GM12878 (cell line): Measurements from ENCODE around the gene FOXO1. TPM values are rescaled to one million over a fixed set of nuclear protein-coding genes. Genes with fewer than 3 reads are reported as not detected.

Experiments
- ATAC-seq: fragments of 200-7000 bp; cut with Tn5 transposase; 3 replicates; pipeline ENCODE4 v1.9.1; 2020; ENCODE audit warnings: mild to moderate bottlenecking, moderate library complexity
- BruUV-seq: library from RNA; stranded (reverse); fragments of 400-500 nt; replicated peaks from 2 replicates; lab custom pipeline; 2021; lab: Mats Ljungman, UMichigan
- CTCF ChIA-PET: fragments of 300-600 bp; sonication (Branson Sonifier 250); formaldehyde crosslinking; extraction: SDS; loops from one replicate; lab custom pipeline; 2021; ENCODE audit warnings: inconsistent platforms; lab: Yijun Ruan, JAX
- POLR2A ChIA-PET: fragments of 350-600 bp; formaldehyde crosslinking; extraction: SDS; loops from one replicate; lab custom pipeline; 2021; ENCODE audit warnings: inconsistent platforms; lab: Charles Lee
- RAD21 ChIA-PET: fragments of 300-600 bp; sonication (Branson Sonifier 250); formaldehyde crosslinking; loops from one replicate; lab custom pipeline; 2023; ENCODE audit warnings: antibody characterized with exemption; ENCODE audit not compliant: unreplicated experiment; lab: Charles Lee
- SMC1A ChIA-PET: fragments of 300-600 bp; sonication (Branson Sonifier 250); formaldehyde crosslinking; loops from one replicate; lab custom pipeline; 2023; ENCODE audit not compliant: unreplicated experiment, uncharacterized antibody; lab: Charles Lee
- DNase-seq: peaks from one replicate; pipeline ENCODE4 v3.0.0-alpha.2; 2011; ENCODE audit warnings: low read depth, low spot score
- FAIRE-seq: peaks from 3 replicates; lab custom pipeline; 2011; peaks lifted over from hg19 to GRCh38; lab: Jason Lieb, UNC
- H2AFZ ChIP-seq: 2 replicates; pipeline ENCODE4 v1.6.0; 2011; ENCODE audit warnings: low read depth, low read length, control low read depth; ENCODE audit not compliant: control insufficient read depth
- H3K27ac ChIP-seq: 2 replicates; pipeline ENCODE4 v1.5.1; 2011; ENCODE audit warnings: control low read depth; ENCODE audit not compliant: control insufficient read depth, insufficient read depth
- H3K27me3 ChIP-seq, 2 experiments: replicated peaks in 1 of 2; 2 replicates each; pipeline versions ENCODE4 v1.6.0 to v1.6.1; 2011; ENCODE audit warnings: low read length in 1 of 2; ENCODE audit not compliant: control insufficient read depth in 2 of 2, insufficient read depth in 2 of 2
- H3K36me3 ChIP-seq, 2 experiments: 2 replicates each; pipeline ENCODE4 v1.5.1; 2011; ENCODE audit warnings: low read length in 1 of 2; ENCODE audit not compliant: control insufficient read depth in 2 of 2, insufficient read depth in 2 of 2
- H3K4me1 ChIP-seq: 2 replicates; pipeline ENCODE4 v1.6.1; 2011; ENCODE audit warnings: mild to moderate bottlenecking, low read length, moderate library complexity, mixed read lengths; ENCODE audit not compliant: control insufficient read depth, insufficient read depth
- H3K4me2 ChIP-seq: 2 replicates; pipeline ENCODE4 v1.6.0; 2011; ENCODE audit warnings: control low read depth; ENCODE audit not compliant: control insufficient read depth, insufficient read depth
- H3K4me3 ChIP-seq: fragments of 200-600 bp; sonication (generic); 2 replicates; pipeline ENCODE4 v1.5.1; 2016
- H3K79me2 ChIP-seq: 2 replicates; pipeline ENCODE4 v1.6.0; 2011; ENCODE audit warnings: low read length; ENCODE audit not compliant: control insufficient read depth, insufficient read depth
- H3K9ac ChIP-seq: 2 replicates; pipeline ENCODE4 v1.8.0; 2011; ENCODE audit warnings: low read length, control low read depth, mixed read lengths; ENCODE audit not compliant: control insufficient read depth, insufficient read depth
- H3K9me3 ChIP-seq: replicated peaks from 3 replicates; pipeline ENCODE4 v1.5.1; 2011; ENCODE audit warnings: mild to moderate bottlenecking, low read length; ENCODE audit not compliant: control insufficient read depth, insufficient read depth
- H4K20me1 ChIP-seq: 2 replicates; pipeline ENCODE4 v1.6.0; 2011; ENCODE audit not compliant: control insufficient read depth, insufficient read depth
- ATF7 ChIP-seq: fragments of 450-650 bp; IDR thresholded peaks from 2 replicates; pipeline ENCODE4 v1.6.1; 2016; ENCODE audit warnings: low read depth, mild to moderate bottlenecking
- BMI1 ChIP-seq: fragments of 450-650 bp; IDR thresholded peaks from 2 replicates; pipeline ENCODE4 v1.6.1; 2016; ENCODE audit warnings: mild to moderate bottlenecking, moderate library complexity, borderline replicate concordance
- MEF2A ChIP-seq: IDR thresholded peaks from 2 replicates; pipeline ENCODE4 v1.6.1; 2011; ENCODE audit warnings: low read depth, mild to moderate bottlenecking, low read length, moderate library complexity; ENCODE audit not compliant: insufficient read depth
- PAX8 ChIP-seq: fragments of 450-650 bp; IDR thresholded peaks from 2 replicates; pipeline ENCODE4 v1.6.1; 2017; ENCODE audit warnings: mild to moderate bottlenecking, moderate library complexity
- POLR2AphosphoS5 ChIP-seq: IDR thresholded peaks from 2 replicates; pipeline ENCODE4 v1.6.1; 2011; ENCODE audit warnings: mild to moderate bottlenecking, low read length, inconsistent platforms
- POU2F2 ChIP-seq: IDR thresholded peaks from 3 replicates; pipeline ENCODE4 v1.6.1; 2011; ENCODE audit warnings: low read depth, mild to moderate bottlenecking, low read length, borderline replicate concordance
- RBBP5 ChIP-seq: fragments of 200-600 bp; sonication (generic); conservative IDR thresholded peaks from 2 replicates; pipeline ENCODE4 v1.6.1; 2016
- RFX5 ChIP-seq: IDR thresholded peaks from 2 replicates; pipeline ENCODE4 v1.6.1; 2011; ENCODE audit warnings: low read depth, low read length, improper control_type of control experiment
- RUNX3 ChIP-seq: IDR thresholded peaks from 2 replicates; pipeline ENCODE4 v1.6.1; 2012; ENCODE audit warnings: low read length, inconsistent platforms
- SRF ChIP-seq, 2 experiments: IDR thresholded peaks; 2 replicates each; pipeline ENCODE4 v1.6.1; 2011; ENCODE audit warnings: low read depth in 2 of 2, low read length in 2 of 2, mild to moderate bottlenecking in 1 of 2, moderate library complexity in 1 of 2
- SUPT20H ChIP-seq: IDR thresholded peaks from 2 replicates; pipeline ENCODE4 v1.6.1; 2011; ENCODE audit warnings: low read depth, mild to moderate bottlenecking, low read length, moderate library complexity, borderline replicate concordance; ENCODE audit not compliant: control insufficient read depth
- WGBS: methylation state at CpG from one replicate; pipeline ENCODE4 v1.1.6; 2016; ENCODE audit warnings: low lambda C conversion rate; ENCODE audit not compliant: insufficient replicate concordance, insufficient coverage; ENCODE audit errors: missing lambda C conversion rate; 5-methylcytosine and 5-hydroxymethylcytosine counted together
- in situ Hi-C: fragments of 300-500 bp; cut with MboI; formaldehyde crosslinking; loops from 9 replicates; pipeline ENCODE4 v1.14.3; 2018; ENCODE audit warnings: mixed read lengths
- intact Hi-C: fragments of 100-400 bp; cut with micrococcal nuclease; formaldehyde crosslinking; loops from one replicate; pipeline ENCODE4 v1.14.2; 2022; ENCODE audit not compliant: unreplicated experiment
- polyA plus RNA-seq, 11 experiments: library from polyadenylated mRNA; depleted of rRNA in 4 of 11; unstranded in 6 of 11; stranded (reverse) in 5 of 11; fragments of >200 nt; fragmentation: Nextera tagmentation in 4 of 11; fragmentation: Illumina TruSeq in 1 of 11; extraction: Ambion mirVana in 4 of 11; extraction: Trizol in 1 of 11; gene quantifications; 1 replicate in 1 of 11; 2 replicates in 10 of 11; pipeline versions ENCODE4 v1.2.1 to v1.2.3, GENCODE V29; 2011 to 2016; ENCODE audit warnings: inconsistent platforms in 2 of 11, missing spikeins in 2 of 11, low read depth in 1 of 11
- total RNA-seq, 4 experiments: library from RNA; depleted of rRNA in 3 of 4; stranded (reverse); fragments of >200 nt in 3 of 4; fragmentation: Illumina TruSeq in 1 of 4; extraction: Trizol in 1 of 4; gene quantifications; 2 replicates each; pipeline versions ENCODE4 v1.2.1 to v1.2.3, GENCODE V29; 2013 to 2021
- TF ChIP-seq, protein P1 (sequence below): fragments of 450-650 bp; IDR thresholded peaks from 2 replicates; pipeline ENCODE4 v1.6.1; 2017; ENCODE audit warnings: mild to moderate bottlenecking, low read depth, inconsistent platforms; ENCODE audit not compliant: poor library complexity, severe bottlenecking
- TF ChIP-seq, protein P2 (sequence below): fragments of 150-350 bp; IDR thresholded peaks from 2 replicates; pipeline ENCODE4 v1.6.1; 2016; ENCODE audit warnings: low read depth, low read length

The FOXO1 gene
- total and polyA plus RNA-seq, 10 of the 15 experiments (the other 5 are each of a cell fraction or from before 2014, with no cell fraction given): 0.58 to 8.3 (median 0.88) TPM

DNA sequence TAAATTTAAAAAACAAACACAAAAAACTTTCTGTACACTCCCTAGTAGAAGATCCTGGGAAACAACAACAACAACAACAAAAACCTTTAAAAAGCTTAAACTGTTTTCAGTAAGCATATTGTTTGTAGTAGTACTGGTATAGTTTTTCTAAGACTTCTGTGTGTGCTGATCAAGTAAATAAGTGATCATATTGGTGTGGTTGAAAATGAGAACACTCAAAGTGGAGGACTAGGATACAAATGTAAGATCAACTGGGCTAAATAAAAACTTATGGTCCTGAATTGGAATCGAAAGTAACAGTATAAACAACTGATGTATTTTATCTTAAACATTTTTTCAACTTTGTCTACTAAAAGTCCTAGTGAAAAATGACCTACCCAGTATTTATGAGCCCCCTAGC lies 135.5 kb downstream of the FOXO1 start:
- WGBS: 52% methylated on average over 1 of the region's 1 CpG
- Histone ChIP-seq H3K4me3 (no peak overlapping the region), H3K9me3 (no peaks in the 10 kb centered on the region; the same call in 2 of the 3 replicates), H3K9ac (no peak overlapping the region), H3K79me2 (no peaks in the 10 kb centered on the region), H2AFZ (no peak overlapping the region), H4K20me1 (no peaks in the 10 kb centered on the region), H3K27me3 (no peaks in the 10 kb centered on the region), H3K4me1 (no peaks in the 10 kb centered on the region), H3K27ac (no peak overlapping the region), H3K36me3 (no peaks in the 10 kb centered on the region), H3K4me2 (peak overlapping the region; percentile 65; the same call in 1 of the 2 replicates)
- ATAC-seq (peak; percentile 51; the same call in 2 of the 3 replicates), DNase-seq (no peak), FAIRE-seq (no peak)
- ChIA-PET POLR2A (no interaction called here), RAD21 (no interaction called here), CTCF (interaction anchor here (1.3 kb wide), 1 partner anchor 461 kb away, joined by 3 read pairs; no protein-coding TSS in a partner anchor), SMC1A (no interaction called here)
- intact Hi-C loops: no loop called here
- 0 out of 2 replicates have a peak, but pooled peaks have one; percentile 36 for TF ChIP-seq RUNX3
- TF ChIP-seq POU2F2: no peak
- in situ Hi-C loops: no loop called here
- BruUV-seq: no TSS peak

DNA sequence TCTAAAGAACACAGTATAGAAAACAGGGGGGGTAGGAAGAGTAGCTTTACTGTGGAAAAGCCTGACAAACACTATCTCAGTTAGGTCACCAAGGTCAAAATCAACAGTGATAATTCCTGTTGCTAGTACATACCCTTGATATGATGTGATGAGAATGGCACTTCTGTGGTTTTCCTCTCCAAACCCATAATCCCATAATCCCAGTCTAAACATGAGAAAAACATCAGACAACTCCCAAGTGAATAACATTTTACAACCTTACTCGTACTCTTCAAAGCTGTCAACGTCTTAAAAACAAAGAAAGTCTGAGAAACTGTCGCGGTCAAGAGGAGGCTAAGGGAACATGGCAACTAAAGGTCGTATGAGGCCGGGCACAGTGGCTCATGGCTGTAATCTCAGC lies 137.6 kb downstream of the FOXO1 start:
- H3K9me3 ChIP-seq: no peaks in the 10 kb centered on the region; the same call in 2 of the 3 replicates
- H3K36me3 ChIP-seq: no peaks in the 10 kb centered on the region
- no peaks in the 10 kb centered on the region for H3K4me1 ChIP-seq
- no peaks in the 10 kb centered on the region for H3K27me3 ChIP-seq
- CTCF ChIA-PET: interaction anchor here (0.7 kb wide), 1 partner anchor 1227 kb away, joined by 3 read pairs; no protein-coding TSS in a partner anchor
- SMC1A ChIA-PET: no interaction called here
- intact Hi-C loops (no loop called here), in situ Hi-C loops (no loop called here)
- no peak overlapping the region for H3K9ac ChIP-seq
- H3K79me2 ChIP-seq: no peaks in the 10 kb centered on the region
- H2AFZ ChIP-seq: no peak overlapping the region
- no peak overlapping the region for H3K4me3 ChIP-seq
- BruUV-seq: no TSS peak
- FAIRE-seq: no peak
- H3K4me2 ChIP-seq: no peak overlapping the region
- POLR2A ChIA-PET: no interaction called here
- no peaks in the 10 kb centered on the region for H4K20me1 ChIP-seq
- RAD21 ChIA-PET: no interaction called here
- no peak overlapping the region for H3K27ac ChIP-seq
- WGBS: 97% methylated on average over 6 of the region's 6 CpGs
- no peak for ATAC-seq
- DNase-seq: no peak
- TF ChIP-seq RBBP5 (no peak), BMI1 (no peak), POLR2AphosphoS5 (no peak), SRF (IDR thresholded peaks at IDR 0.05; ENCODE audit: low read depth in 2 of 2, low read length in 2 of 2) (no peak), MEF2A (no peak), PAX8 (no peak), SUPT20H (no peak), ATF7 (no peak), RFX5 (no peak)
- TF ChIP-seq, protein P1, sequence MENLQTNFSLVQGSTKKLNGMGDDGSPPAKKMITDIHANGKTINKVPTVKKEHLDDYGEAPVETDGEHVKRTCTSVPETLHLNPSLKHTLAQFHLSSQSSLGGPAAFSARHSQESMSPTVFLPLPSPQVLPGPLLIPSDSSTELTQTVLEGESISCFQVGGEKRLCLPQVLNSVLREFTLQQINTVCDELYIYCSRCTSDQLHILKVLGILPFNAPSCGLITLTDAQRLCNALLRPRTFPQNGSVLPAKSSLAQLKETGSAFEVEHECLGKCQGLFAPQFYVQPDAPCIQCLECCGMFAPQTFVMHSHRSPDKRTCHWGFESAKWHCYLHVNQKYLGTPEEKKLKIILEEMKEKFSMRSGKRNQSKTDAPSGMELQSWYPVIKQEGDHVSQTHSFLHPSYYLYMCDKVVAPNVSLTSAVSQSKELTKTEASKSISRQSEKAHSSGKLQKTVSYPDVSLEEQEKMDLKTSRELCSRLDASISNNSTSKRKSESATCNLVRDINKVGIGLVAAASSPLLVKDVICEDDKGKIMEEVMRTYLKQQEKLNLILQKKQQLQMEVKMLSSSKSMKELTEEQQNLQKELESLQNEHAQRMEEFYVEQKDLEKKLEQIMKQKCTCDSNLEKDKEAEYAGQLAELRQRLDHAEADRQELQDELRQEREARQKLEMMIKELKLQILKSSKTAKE: no peak
- TF ChIP-seq, protein P2, sequence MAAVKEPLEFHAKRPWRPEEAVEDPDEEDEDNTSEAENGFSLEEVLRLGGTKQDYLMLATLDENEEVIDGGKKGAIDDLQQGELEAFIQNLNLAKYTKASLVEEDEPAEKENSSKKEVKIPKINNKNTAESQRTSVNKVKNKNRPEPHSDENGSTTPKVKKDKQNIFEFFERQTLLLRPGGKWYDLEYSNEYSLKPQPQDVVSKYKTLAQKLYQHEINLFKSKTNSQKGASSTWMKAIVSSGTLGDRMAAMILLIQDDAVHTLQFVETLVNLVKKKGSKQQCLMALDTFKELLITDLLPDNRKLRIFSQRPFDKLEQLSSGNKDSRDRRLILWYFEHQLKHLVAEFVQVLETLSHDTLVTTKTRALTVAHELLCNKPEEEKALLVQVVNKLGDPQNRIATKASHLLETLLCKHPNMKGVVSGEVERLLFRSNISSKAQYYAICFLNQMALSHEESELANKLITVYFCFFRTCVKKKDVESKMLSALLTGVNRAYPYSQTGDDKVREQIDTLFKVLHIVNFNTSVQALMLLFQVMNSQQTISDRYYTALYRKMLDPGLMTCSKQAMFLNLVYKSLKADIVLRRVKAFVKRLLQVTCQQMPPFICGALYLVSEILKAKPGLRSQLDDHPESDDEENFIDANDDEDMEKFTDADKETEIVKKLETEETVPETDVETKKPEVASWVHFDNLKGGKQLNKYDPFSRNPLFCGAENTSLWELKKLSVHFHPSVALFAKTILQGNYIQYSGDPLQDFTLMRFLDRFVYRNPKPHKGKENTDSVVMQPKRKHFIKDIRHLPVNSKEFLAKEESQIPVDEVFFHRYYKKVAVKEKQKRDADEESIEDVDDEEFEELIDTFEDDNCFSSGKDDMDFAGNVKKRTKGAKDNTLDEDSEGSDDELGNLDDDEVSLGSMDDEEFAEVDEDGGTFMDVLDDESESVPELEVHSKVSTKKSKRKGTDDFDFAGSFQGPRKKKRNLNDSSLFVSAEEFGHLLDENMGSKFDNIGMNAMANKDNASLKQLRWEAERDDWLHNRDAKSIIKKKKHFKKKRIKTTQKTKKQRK: no peak
